ENCODE measurements around the gene EPHA1.
A peak's percentile ranks its signal among the peaks of the same experiment; 100 is the strongest.

Gene EPHA1

GRCh38 chr7:143351060-143351459 is 57.6 kb downstream of the EPHA1 start:
- no peak overlapping the region for H3K4me3 ChIP-seq (ENCODE audit: low read length)
- no peak for DNase-seq (ENCODE audit: low read depth)
- no peak overlapping the region for H3K9ac ChIP-seq (ENCODE audit: low read length)
- H3K36me3 ChIP-seq (ENCODE audit: control insufficient read depth, insufficient read depth, low read length, severe bottlenecking) = no peaks in the 10 kb centered on the region
- H3K9me3 ChIP-seq (ENCODE audit: control insufficient read depth, low read length) = no peaks in the 10 kb centered on the region
- H3K4me1 ChIP-seq (ENCODE audit: control insufficient read depth, insufficient read depth, low read length) = no peaks in the 10 kb centered on the region
- peaks cover 25% of the 10 kb centered on the region for H3K27me3 ChIP-seq (replicated peaks; ENCODE audit: control insufficient read depth, insufficient read depth, low read length)

DNA sequence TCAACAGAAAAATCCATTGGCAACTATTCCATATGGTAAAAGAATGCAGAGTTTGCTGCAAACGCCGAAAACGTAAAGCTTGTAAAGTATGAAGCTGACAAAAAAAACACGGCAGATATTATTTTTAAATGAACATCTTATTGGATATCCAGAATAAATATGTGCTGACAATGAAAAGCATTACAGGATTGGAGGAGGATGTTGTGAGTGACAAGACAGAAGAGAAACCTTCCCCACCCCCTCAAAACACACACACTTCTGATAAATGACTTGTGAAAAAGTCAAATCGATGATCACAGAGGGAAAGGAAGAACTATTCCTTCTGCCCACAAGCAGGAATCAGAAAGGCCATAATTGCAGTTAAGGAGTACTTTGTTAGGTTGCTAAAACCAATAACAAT is 60.7 kb downstream of the EPHA1 start:
- no peak for DNase-seq (ENCODE audit: low read depth)
- Histone ChIP-seq H3K36me3 (ENCODE audit: control insufficient read depth, insufficient read depth, low read length, severe bottlenecking) (no peaks in the 10 kb centered on the region), H3K9me3 (ENCODE audit: control insufficient read depth, low read length) (no peaks in the 10 kb centered on the region), H3K4me3 (ENCODE audit: low read length) (no peak overlapping the region), H3K9ac (ENCODE audit: low read length) (no peak overlapping the region), H3K27me3 (replicated peaks; ENCODE audit: control insufficient read depth, insufficient read depth, low read length) (peaks cover 26% of the 10 kb centered on the region), H3K4me1 (ENCODE audit: control insufficient read depth, insufficient read depth, low read length) (no peaks in the 10 kb centered on the region)

GRCh38 chr7:143346018-143346417 is 62.6 kb downstream of the EPHA1 start:
- no peaks in the 10 kb centered on the region for H3K36me3 ChIP-seq (ENCODE audit: control insufficient read depth, insufficient read depth, low read length, severe bottlenecking)
- H3K9ac ChIP-seq (ENCODE audit: low read length) = no peak overlapping the region
- DNase-seq (ENCODE audit: low read depth) = no peak
- H3K4me1 ChIP-seq (ENCODE audit: control insufficient read depth, insufficient read depth, low read length) = no peaks in the 10 kb centered on the region
- no peaks in the 10 kb centered on the region for H3K9me3 ChIP-seq (ENCODE audit: control insufficient read depth, low read length)
- H3K27me3 ChIP-seq (replicated peaks; ENCODE audit: control insufficient read depth, insufficient read depth, low read length) = peaks cover 22% of the 10 kb centered on the region
- no peak overlapping the region for H3K4me3 ChIP-seq (ENCODE audit: low read length)

- Histone ChIP-seq H3K4me3 (ENCODE audit: low read length) (peak overlapping the region; percentile 43), H3K36me3 (ENCODE audit: control insufficient read depth, insufficient read depth, low read length, severe bottlenecking) (no peaks in the 10 kb centered on the region), H3K27me3 (replicated peaks; ENCODE audit: control insufficient read depth, insufficient read depth, low read length) (peaks cover 20% of the 10 kb centered on the region), H3K9ac (ENCODE audit: low read length) (no peak overlapping the region), H3K9me3 (ENCODE audit: control insufficient read depth, low read length) (no peaks in the 10 kb centered on the region), H3K4me1 (ENCODE audit: control insufficient read depth, insufficient read depth, low read length) (no peaks in the 10 kb centered on the region)
- no peak for DNase-seq (ENCODE audit: low read depth)
These were observed 63.2 kb downstream of the EPHA1 start for GRCh38 chr7:143345428-143345900.

- H3K4me3 ChIP-seq (ENCODE audit: low read length) = no peak overlapping the region
- no peaks in the 10 kb centered on the region for H3K36me3 ChIP-seq (ENCODE audit: control insufficient read depth, insufficient read depth, low read length, severe bottlenecking)
- H3K27me3 ChIP-seq (replicated peaks; ENCODE audit: control insufficient read depth, insufficient read depth, low read length) = peaks cover 7% of the 10 kb centered on the region
- no peaks in the 10 kb centered on the region for H3K4me1 ChIP-seq (ENCODE audit: control insufficient read depth, insufficient read depth, low read length)
- H3K9me3 ChIP-seq (ENCODE audit: control insufficient read depth, low read length) = no peaks in the 10 kb centered on the region
- DNase-seq (ENCODE audit: low read depth) = no peak
- no peak overlapping the region for H3K9ac ChIP-seq (ENCODE audit: low read length)
These were observed 65.1 kb downstream of the EPHA1 start for GRCh38 chr7:143343596-143343995.

DNA sequence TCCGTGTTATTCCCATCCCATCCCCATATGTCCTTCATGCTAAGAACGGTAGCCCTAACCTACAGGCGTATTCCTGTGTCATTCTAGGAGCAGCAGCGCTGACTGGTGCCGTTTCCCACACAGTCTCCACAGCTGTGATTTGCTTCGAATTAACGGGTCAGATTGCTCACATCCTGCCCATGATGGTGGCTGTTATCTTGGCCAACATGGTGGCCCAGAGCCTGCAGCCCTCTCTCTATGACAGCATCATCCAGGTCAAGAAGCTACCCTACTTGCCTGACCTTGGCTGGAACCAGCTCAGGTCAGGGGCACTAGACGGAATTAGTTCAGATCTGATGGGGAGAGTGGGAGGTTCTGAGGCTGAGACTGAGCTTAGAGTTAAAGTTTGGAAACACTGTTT is 66.8 kb downstream of the EPHA1 start:
- no peak for DNase-seq (ENCODE audit: low read depth)
- Histone ChIP-seq H3K4me3 (ENCODE audit: low read length) (no peak overlapping the region), H3K27me3 (replicated peaks; ENCODE audit: control insufficient read depth, insufficient read depth, low read length) (peaks cover 7% of the 10 kb centered on the region), H3K9me3 (ENCODE audit: control insufficient read depth, low read length) (no peaks in the 10 kb centered on the region), H3K36me3 (ENCODE audit: control insufficient read depth, insufficient read depth, low read length, severe bottlenecking) (no peaks in the 10 kb centered on the region), H3K4me1 (ENCODE audit: control insufficient read depth, insufficient read depth, low read length) (no peaks in the 10 kb centered on the region), H3K9ac (ENCODE audit: low read length) (no peak overlapping the region)
